HFF-Myc (cell line): Measurements from ENCODE around the gene SEPTIN5.

Experiments used
- DNase-seq: peaks from one replicate; pipeline ENCODE4 v3.0.0-alpha.2; 2011; ENCODE audit warnings: low read depth; ENCODE audit errors: extremely low read depth
- H3K4me3 ChIP-seq: replicated peaks from 2 replicates; pipeline ENCODE4 v1.5.1; 2011; ENCODE audit warnings: low read depth, mild to moderate bottlenecking, control low read depth, low read length
- CTCF ChIP-seq: IDR thresholded peaks from 2 replicates; pipeline ENCODE4 v1.5.1; 2012; ENCODE audit warnings: mild to moderate bottlenecking, low read depth, low read length, control low read depth; ENCODE audit errors: missing control alignments

Gene SEPTIN5

GRCh38 chr22:19732403-19733113 lies 18.3 kb downstream of the SEPTIN5 start:
- no peak overlapping the region for H3K4me3 ChIP-seq
- DNase-seq: no peak
- no peak for TF ChIP-seq CTCF

- H3K4me3 ChIP-seq: no peak overlapping the region
- TF ChIP-seq CTCF: no peak
- no peak for DNase-seq
Measured at GRCh38 chr22:19733755-19734154, 19.5 kb downstream of the SEPTIN5 start.

GRCh38 chr22:19734163-19734562 lies 19.9 kb downstream of the SEPTIN5 start:
- TF ChIP-seq CTCF: no peak
- no peak for DNase-seq
- no peak overlapping the region for H3K4me3 ChIP-seq

GRCh38 chr22:19734837-19735382 lies 20.6 kb downstream of the SEPTIN5 start:
- DNase-seq: no peak
- no peak overlapping the region for H3K4me3 ChIP-seq
- no peak for TF ChIP-seq CTCF

- no peak for TF ChIP-seq CTCF
- H3K4me3 ChIP-seq: no peak overlapping the region
- no peak for DNase-seq
Measured at GRCh38 chr22:19735665-19736510, 21.6 kb downstream of the SEPTIN5 start.

GRCh38 chr22:19737846-19738663 lies 23.8 kb downstream of the SEPTIN5 start:
- no peak for TF ChIP-seq CTCF
- DNase-seq: no peak
- no peak overlapping the region for H3K4me3 ChIP-seq
